GM21390 (cell line): ENCODE data around the gene VWA1.

Experiments
- ATAC-seq: cut with Tn5 transposase; IDR thresholded peaks from one replicate; pipeline ENCODE4 v1.9.1; 2021; ENCODE audit not compliant: unreplicated experiment

VWA1 gene

GRCh38 chr1:1435106-1435903 lies at the start of gene VWA1:
VWA1 (plus strand) TSS chr1:1435690; CDS start chr1:1435749, 59 bp downstream.
- no peak for ATAC-seq

- ATAC-seq = no peak
Observed at GRCh38 chr1:1385931-1386330, 49.6 kb upstream of the VWA1 start.

GRCh38 chr1:1387098-1388077 lies 48.1 kb upstream of the VWA1 start:
- no peak for ATAC-seq

GRCh38 chr1:1388078-1388472 lies 47.4 kb upstream of the VWA1 start:
- ATAC-seq = no peak

- no peak for ATAC-seq
Observed at GRCh38 chr1:1390675-1391074, 44.8 kb upstream of the VWA1 start.

GRCh38 chr1:1391225-1391624 lies 44.3 kb upstream of the VWA1 start:
- ATAC-seq = no peak

- ATAC-seq = no peak
Observed at GRCh38 chr1:1393014-1393413, 42.5 kb upstream of the VWA1 start.

GRCh38 chr1:1393428-1393827 lies 42.1 kb upstream of the VWA1 start:
- ATAC-seq = no peak

- no peak for ATAC-seq
Observed at GRCh38 chr1:1394116-1394515, 41.4 kb upstream of the VWA1 start.

- ATAC-seq = no peak
Observed at GRCh38 chr1:1395166-1395565, 40.3 kb upstream of the VWA1 start.

GRCh38 chr1:1397839-1398523 lies 37.5 kb upstream of the VWA1 start:
- no peak for ATAC-seq

GRCh38 chr1:1398677-1399186 lies 36.8 kb upstream of the VWA1 start:
- peak; percentile 19 for ATAC-seq

- ATAC-seq = peak; percentile 91
Observed at GRCh38 chr1:1399187-1399871, 36.2 kb upstream of the VWA1 start, which contains the start of gene CCNL2. CCNL2 (minus strand) TSS chr1:1399335; CDS start chr1:1399306, 29 bp downstream.

GRCh38 chr1:1399872-1400575 lies 35.5 kb upstream of the VWA1 start:
- ATAC-seq = peak; percentile 6

GRCh38 chr1:1400576-1401456 lies 34.7 kb upstream of the VWA1 start:
- no peak for ATAC-seq

GRCh38 chr1:1401457-1402010 lies 34.0 kb upstream of the VWA1 start:
- no peak for ATAC-seq

GRCh38 chr1:1402072-1402900 lies 33.2 kb upstream of the VWA1 start:
- no peak for ATAC-seq
